NCI-H2107 treated with DMSO at 0.1 percent for 48 hours (cell line): ENCODE results near the gene EGFR.

Source experiments
- DNase-seq: peaks from one replicate; lab custom pipeline; 2025; ENCODE audit not compliant: unreplicated experiment; lab: John Stamatoyannopoulos, UW

EGFR gene

DNA sequence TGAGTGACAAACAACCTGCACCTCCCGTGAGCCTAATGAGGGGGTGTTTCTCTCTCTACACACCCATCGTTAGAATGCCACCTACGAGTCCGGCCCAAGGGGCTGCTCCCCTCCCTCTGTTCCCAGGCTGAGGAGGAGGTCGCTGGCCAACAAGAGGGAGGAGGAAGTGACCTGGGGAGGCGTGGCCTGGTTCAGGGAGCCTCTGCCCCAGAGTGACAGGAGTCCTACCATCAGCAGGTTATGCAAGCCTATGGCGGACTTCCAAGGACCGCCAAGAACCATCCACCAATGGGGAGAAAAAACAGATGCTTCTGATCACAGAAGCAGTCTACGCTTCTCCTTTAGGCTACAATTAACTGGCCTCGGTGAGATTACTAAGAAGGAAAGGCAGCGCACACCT is 12.3 kb upstream of the EGFR start:
- DNase-seq = no peak

DNA sequence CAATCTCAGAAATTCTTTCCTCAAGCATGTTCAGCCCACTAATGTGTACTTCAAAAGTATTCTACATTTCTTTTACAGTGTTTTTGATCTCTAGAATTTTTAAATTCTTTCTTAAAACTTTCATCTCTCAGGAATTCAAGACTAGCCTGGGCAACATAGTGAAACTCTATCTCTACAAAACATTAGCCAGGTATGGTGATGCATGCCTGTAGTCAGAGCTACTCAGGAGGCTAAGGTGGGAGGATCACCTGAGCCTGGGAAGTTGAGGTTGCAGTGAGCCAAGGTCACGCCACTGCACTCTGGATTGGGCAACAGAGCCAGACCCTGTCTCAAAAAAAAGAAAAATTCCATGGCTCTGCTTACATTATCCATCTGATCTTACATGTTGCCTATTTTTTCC is 5.0 kb upstream of the EGFR start:
- DNase-seq = no peak

DNA sequence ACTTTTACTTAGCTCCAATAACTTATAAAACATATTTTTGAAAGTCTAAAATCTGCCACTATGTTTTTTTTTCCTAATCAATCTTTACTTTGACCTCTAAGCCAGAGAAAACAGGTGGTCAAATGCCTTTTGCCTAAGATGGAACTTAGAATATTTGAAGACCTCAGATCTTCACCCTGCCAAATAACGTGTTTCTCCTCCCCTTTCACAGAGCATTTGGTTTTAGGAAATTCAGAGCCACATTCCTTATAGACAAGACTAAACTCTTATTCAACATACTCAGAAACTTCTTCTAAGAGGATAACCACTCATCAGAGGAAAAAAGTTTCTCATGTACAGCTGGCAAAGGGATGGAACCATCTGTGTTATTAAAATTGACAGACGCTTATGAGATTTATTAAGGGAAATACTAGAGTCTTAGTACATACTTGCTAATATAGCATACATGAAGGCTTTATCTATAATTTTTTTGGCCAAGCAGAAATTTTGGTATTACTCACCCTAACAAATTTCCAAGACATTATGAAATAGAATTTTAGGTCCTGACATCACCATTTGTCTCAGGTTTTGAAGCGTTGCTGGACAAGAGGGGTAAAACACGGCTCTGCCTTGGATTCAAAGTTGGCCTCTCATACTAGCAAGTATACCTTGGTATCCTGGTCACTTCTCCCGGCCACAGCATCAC is 2.6 kb upstream of the EGFR start:
- DNase-seq = no peak

DNA sequence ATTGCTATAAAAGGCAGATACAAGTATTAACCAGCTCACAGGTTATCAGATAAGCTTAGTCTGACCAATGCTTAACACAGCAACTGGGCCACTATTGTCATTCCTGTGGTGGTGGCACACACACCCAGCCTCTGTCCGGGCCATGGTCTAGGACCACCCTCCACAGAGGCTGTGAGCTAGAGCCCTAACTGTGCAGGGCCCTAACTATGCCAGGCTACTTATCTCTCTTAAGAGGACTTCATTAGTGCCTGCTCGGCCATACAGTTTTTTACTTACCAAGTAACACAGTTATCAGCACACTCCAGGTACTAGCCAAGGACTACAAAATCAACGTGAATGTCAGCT is 2.1 kb upstream of the EGFR start:
- DNase-seq = no peak

DNA sequence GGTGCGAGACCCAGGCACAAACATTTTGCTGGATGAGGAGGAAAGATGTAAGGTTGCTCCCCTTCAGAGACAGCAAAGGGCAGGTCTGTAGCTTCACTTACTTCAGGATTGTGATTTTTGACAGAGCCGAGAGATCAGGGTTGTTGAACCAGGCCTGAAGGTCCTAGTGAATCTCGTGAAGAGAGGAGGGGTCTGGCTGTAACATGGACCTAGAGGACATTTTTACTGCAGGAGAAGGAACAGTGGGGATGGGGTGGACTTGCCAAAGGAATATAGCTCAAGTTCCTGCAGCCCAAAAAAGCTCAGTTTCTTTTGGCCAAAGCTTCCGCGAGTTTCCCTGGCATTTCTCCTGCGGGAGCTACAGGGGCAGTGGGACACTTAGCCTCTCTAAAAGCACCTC is 976 bp upstream of the EGFR start:
- no peak for DNase-seq

DNA sequence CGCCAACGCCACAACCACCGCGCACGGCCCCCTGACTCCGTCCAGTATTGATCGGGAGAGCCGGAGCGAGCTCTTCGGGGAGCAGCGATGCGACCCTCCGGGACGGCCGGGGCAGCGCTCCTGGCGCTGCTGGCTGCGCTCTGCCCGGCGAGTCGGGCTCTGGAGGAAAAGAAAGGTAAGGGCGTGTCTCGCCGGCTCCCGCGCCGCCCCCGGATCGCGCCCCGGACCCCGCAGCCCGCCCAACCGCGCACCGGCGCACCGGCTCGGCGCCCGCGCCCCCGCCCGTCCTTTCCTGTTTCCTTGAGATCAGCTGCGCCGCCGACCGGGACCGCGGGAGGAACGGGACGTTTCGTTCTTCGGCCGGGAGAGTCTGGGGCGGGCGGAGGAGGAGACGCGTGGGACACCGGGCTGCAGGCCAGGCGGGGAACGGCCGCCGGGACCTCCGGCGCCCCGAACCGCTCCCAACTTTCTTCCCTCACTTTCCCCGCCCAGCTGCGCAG is 424 bp downstream of the EGFR start:
- DNase-seq = no peak

DNA sequence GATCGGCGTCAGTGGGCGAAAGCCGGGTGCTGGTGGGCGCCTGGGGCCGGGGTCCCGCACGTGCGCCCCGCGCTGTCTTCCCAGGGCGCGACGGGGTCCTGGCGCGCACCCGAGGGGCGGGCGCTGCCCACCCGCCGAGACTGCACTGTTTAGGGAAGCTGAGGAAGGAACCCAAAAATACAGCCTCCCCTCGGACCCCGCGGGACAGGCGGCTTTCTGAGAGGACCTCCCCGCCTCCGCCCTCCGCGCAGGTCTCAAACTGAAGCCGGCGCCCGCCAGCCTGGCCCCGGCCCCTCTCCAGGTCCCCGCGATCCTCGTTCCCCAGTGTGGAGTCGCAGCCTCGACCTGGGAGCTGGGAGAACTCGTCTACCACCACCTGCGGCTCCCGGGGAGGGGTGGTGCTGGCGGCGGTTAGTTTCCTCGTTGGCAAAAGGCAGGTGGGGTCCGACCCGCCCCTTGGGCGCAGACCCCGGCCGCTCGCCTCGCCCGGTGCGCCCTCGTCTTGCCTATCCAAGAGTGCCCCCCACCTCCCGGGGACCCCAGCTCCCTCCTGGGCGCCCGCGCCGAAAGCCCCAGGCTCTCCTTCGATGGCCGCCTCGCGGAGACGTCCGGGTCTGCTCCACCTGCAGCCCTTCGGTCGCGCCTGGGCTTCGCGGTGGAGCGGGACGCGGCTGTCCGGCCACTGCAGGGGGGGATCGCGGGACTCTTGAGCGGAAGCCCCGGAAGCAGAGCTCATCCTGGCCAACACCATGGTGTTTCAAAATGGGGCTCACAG is 1.1 kb downstream of the EGFR start:
- no peak for DNase-seq

DNA sequence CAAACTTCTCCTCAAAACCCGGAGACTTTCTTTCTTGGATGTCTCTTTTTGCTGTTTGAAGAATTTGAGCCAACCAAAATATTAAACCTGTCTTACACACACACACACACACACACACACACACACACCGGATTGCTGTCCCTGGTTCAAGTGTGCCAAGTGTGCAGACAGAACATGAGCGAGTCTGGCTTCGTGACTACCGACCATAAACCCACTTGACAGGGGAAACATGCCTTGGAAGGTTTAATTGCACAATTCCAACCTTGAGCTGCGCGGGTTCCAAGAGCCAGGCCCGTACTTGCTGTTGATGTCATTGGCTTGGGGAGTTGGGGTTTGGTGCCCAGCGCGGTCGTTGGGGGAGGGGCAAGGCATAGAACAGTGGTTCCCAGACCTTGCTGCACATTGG is 1.7 kb downstream of the EGFR start:
- DNase-seq = peak; percentile 42

DNA sequence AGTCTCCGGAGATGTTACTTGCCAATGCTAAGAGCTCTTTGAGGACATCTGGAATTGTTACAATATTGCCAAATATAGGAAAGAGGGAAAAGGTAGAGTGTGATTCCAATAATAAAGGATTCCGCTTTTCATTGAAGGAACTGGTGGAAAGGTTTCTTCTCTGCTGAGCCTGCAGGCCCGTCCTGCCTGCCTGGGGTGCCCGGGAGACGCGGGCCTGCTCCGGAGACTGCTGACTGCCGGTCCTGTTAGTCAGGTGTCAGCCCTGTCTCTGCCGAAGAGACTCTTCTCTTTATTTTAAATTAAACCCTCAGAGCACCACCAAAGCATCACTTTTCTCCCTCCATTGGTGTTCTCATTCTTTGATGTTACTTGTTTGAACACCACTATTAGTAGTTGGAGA is 2.2 kb downstream of the EGFR start:
- no peak for DNase-seq

DNA sequence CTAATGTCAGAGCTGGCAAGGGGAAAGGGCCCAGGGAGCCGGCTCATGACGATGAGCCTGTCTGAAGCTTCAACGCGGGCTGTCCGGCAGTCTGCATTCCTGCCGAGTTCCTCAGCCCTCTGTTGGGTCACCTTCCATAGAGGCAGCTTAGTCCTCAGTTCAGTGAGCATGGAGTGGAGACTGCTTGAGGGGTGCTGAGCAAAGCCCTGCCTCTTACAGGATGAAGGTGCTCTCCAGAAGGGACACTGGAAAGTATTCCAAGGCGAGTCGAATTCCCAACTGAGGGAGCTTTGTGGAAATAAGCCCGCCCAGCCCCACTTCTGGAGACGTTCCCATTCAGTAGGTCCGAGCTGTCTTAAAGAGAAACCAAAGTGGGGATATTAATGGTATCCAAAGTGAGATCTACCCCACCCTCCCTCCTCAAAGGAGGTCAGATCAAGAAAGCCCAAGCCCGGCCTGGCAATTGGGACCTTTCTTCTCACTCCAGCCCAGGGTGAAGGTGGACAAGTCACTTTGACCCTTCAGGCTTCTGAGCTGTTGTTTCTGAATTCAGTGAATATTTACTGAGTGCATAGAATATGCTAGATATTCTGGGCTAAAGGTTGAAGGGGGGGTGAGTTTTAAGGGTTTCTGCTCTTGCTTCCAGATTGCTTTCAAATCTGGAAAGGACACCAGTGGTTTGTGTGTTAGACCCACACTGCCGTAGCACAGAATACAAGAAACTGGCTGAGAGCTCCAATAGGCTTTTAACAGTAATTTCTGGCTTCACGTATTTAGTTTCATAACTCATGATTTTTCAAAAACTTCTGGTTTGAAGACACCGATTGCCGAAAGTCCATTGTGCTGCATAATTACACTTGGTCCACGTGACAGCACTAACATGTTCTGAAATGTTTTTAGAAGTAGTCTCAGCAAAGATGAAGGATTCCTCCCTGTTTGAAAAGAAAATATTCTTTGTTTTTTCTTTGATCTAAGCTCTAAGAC is 3.5 kb downstream of the EGFR start:
- DNase-seq = no peak

DNA sequence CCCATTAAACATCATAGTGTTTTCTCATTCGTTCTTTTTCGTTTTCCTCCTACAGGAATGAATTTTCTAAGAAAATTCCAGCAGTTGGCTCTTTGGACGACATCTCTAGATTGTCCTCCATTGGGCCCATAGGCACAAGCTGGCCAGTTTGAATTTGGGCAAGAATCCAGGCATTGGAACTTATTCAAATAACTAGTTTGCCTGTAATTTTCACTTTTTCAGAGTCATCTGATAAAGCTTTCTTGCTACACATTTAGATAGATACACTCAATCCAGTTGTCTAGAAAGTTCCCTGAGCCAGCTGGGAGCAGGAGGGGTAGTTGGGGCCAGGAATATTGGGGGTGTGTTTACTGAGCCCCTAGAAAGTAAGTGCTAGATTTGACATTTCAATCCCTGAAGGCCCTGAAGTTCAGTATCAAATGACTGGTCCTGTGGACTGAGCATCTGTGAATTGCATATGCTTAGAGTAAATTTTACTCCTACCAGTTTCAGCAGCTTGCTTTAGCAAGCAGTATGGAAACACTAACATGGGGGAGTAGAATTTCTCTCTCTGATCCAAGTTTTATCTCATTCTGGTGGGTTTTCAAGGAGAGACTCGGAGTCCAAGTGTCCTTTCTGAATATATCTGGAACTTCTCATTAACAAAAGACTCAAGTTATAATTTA is 5.2 kb downstream of the EGFR start:
- no peak for DNase-seq

DNA sequence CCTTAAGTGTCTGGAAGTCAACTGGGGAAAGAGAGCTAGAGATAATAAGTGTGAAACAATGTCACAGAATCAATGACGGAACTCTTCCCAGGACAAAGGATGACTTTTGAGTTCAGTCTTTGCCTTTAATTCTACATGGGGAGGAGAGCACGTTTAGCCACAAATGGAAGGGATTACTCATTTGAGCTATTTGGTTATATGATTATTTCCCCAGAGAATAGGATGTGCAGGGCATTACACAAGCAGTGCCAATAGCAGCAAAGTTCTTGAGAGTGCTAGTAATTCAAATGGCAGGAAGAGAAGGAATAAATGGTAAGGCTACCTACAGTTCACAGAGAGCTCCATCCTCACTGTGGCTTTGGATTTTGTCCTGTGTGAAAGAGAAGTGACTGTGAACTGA is 6.0 kb downstream of the EGFR start:
- DNase-seq = no peak

DNA sequence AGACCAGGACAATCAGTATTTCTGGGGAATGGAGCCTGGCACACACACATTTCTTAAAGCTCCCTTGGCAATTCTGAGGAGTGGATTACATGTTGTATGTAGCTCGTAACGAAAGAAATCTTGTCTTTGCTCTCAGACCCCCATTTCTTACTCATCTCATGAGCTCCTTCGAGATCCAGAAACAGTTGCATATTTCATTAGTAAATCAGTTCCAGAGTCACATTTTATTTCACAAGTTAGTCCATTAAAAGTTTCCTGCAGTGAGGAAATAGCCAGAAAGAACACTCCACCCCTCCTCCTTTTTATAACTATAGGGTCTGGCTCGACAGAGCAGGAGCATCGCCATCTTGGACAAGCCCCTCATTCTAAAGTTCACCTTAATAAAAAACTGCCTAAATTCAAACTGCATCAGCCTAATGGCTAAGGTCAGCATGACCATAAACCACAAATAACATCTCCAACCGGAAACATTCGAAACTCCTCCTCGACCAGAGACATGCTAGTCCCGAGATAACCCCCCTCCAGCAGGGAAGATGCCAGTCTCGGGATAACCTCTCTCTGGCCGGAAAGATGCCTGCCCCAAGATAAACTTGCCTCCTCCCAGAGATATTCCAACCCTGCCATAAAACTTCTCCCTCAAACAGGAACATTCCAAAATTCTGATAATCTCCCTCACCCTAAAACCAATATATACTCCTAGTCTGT is 7.4 kb downstream of the EGFR start:
- DNase-seq = no peak

DNA sequence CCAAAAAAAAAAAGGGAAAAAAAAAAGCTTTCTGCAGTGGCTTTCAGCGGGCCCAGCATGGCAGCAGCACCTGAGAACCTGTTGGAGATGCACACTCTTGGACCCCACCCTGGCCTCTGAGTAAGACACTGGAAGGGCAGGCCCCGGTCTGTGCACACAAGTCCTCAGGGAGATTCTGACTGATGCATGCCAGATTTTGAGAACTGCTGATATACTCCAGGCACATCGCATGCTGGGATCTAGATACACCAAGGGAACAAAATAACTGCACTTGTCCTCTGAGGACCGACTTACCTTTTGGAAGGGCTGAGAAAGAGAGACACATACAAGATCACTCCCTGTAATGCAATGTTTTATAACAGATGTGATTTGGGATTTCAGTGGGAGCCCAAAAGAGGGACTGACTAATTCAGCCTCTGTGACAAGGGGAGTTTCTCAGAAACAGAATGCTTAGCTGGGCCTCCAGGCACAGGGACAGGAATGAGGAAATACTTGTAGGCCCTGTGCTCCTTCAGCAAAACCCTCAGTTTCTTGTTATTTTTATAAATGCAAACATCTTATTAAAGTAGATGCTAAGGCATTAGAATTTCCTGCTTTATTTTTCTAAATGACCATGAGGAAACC is 8.2 kb downstream of the EGFR start:
- no peak for DNase-seq

DNA sequence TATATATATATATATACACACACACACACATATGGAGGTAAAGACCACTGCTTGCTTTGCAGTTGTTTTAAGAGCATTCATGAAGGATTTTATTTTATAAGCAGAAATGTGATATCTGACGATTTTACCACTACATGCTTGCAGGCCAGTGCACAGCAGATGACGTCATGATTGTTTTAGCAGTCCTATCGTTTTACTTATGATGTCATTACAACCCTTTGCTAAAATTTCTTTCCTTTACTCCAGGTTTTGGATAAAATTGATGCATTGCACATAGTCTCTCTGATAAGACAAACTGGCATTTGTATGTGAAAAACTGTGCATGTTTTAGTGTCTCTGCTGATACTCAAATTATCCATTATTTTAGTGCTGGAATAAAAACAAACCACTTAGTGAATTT is 9.2 kb downstream of the EGFR start:
- DNase-seq = no peak

DNA sequence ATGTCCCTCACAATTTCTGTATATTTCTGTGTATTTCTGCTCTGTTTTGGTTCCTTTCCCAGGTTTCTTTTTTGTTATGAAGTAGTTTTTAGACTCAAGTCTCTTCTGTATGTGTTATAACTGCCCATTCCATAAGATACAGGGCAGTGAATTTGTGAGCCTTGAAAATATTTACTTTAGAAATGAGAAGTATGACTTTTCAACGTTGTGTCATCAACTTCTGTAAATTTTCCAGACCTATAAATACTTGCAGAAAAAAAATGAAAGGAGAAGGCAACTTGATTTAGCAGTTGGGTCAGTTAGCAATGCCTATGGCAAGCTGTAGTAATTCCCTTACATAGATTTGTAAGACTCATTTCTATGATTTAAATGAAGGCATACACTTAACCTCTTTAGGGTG is 11.5 kb downstream of the EGFR start:
- no peak for DNase-seq

DNA sequence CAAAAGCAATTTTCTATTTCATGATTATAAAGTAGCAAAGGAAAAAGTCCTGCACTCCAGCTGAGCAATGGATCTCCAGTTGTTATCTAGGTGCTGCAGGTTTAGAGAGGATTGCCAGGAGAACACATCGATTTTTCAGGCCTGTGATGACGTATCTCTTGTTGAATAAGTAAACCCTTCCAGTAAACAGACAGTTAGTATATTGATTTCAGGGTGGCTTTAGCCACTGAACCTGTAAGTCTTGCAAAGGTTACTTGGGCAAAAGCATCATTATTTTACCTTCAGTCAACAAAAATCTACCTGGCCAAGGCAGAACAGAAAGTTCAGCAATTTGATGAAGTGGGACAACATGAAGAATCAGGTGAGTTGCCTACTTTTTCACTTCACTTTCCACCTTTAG is 12.3 kb downstream of the EGFR start:
- no peak for DNase-seq

DNA sequence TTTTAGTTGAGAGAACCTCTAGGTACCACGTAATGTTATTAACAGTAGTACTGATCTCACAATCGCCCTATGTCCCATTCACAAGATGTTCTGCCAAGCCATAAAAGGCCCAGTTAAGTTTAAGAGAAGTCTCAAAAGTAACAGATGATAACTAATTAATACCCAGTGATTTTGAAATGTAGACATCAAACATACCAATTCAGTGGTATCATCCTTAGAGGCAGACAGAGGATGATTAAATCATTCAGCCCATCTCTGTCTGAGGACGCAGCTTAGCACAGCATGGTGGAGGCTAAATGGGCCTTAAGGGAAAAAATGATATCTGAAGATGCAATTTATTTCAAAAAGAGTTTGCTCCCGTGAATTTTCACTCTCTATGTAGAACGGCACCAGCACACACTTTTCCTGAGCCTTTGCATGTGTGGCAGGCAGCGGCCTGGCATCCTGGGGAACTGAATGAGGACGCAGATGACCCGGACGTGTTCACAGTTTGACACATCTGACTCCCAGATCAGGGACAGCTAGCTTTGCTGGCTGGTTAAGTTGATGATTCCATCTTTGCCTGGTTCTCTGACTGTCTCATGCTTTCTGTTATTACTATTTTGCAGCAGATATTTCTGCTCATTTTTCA is 13.4 kb downstream of the EGFR start:
- no peak for DNase-seq

DNA sequence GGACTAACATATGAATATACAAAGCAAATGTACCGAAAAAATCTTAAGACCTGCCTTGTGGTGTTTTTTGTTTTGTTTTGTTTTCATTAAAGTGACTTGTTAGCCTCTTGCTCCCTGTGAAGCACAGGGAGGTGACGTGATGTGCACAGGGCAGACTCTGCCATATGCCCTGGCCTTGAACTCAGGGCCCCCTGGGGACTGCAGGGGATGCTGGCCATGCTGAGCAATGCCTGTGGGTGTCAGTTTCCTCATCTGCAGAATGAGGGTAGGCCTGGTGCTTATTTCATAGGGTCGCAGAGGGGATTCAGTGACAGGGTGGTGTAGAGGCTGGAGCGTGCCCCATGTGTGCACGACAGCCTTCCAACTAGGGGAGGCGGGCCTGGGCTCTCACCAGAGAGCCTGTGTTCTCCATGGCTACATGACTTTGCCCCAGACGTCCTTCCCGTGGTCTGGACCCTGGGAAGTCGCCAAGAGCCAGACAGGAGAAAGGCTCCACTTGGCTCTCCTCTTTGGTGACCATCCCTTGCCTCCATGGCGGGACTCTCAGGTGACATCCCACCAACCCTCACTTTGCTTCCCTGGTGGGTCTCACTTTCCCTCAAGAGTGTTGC is 14.5 kb downstream of the EGFR start:
- no peak for DNase-seq
